ENCODE measurements around the gene IQCH. TPM values are rescaled to one million over a fixed set of nuclear protein-coding genes. Genes with fewer than 3 reads are reported as not detected.

The IQCH gene
- polyA plus RNA-seq, 1 of the 3 experiments (the other 2 are of a cell fraction): 0.81 TPM

GRCh38 chr15:67549736-67550135 lies 295.1 kb downstream of the IQCH start (continued):
- TF ChIP-seq SIN3A (IDR thresholded peaks at IDR 0.05; ENCODE audit: borderline replicate concordance, low read depth, low read length) (no peak), ZBTB33 (IDR thresholded peaks at IDR 0.05; ENCODE audit: borderline replicate concordance, low read depth) (no peak)

GRCh38 chr15:67550522-67550921 lies 295.9 kb downstream of the IQCH start:
- H3K4me3 ChIP-seq (ENCODE audit: low read depth in 2 of 2, low read length in 1 of 2): no peak overlapping the region
- H3F3A ChIP-seq (replicated peaks; ENCODE audit: insufficient read depth): peaks cover 11% of the 10 kb centered on the region
- H4K20me1 ChIP-seq (ENCODE audit: insufficient read depth): no peaks in the 10 kb centered on the region
- TF ChIP-seq RFX5 (IDR thresholded peaks at IDR 0.05; ENCODE audit: low read length) (no peak), TCF12 (IDR thresholded peaks at IDR 0.05) (no peak), CHD2 (IDR thresholded peaks at IDR 0.05; ENCODE audit: low read length, partially characterized antibody) (no peak), EZH2phosphoT487 (IDR thresholded peaks at IDR 0.05; ENCODE audit: borderline replicate concordance, low read depth) (no peak), ZBTB33 (IDR thresholded peaks at IDR 0.05; ENCODE audit: borderline replicate concordance, low read depth) (no peak), TAF1 (IDR thresholded peaks at IDR 0.05; ENCODE audit: borderline replicate concordance, low read depth, low read length) (no peak), FOXM1 (IDR thresholded peaks at IDR 0.05; ENCODE audit: low read depth) (no peak), REST (IDR thresholded peaks at IDR 0.05; ENCODE audit: low read depth, low read length) (no peak), RAD21 (IDR thresholded peaks at IDR 0.05; ENCODE audit: low read length) (no peak)
- H3K27me3 ChIP-seq (ENCODE audit: insufficient read depth): no peaks in the 10 kb centered on the region
- POLR2A ChIA-PET: no interaction called here
- peaks cover 7% of the 10 kb centered on the region; the same call in 1 of the 2 replicates for H3K79me2 ChIP-seq (ENCODE audit: insufficient read depth)
- no peak overlapping the region for H3K4me2 ChIP-seq
- H2AFZ ChIP-seq (ENCODE audit: low read depth): no peak overlapping the region
- H3K9me3 ChIP-seq: no peaks in the 10 kb centered on the region
- no peak for DNase-seq
- WGBS (ENCODE audit: low lambda C conversion rate): 88% methylated on average over 4 of the region's 4 CpGs
- no peaks in the 10 kb centered on the region for H3K9me2 ChIP-seq
- peaks cover 15 to 30% of the 10 kb centered on the region in 2 experiments; a peak in 3 of 4 replicates for H3K4me1 ChIP-seq (ENCODE audit: control insufficient read depth in 1 of 2, insufficient read depth in 2 of 2, low read depth in 1 of 2, low read length in 1 of 2)
- no peak overlapping the region for H3K9ac ChIP-seq
- CTCF ChIA-PET: no interaction called here
- H3K36me3 ChIP-seq (replicated peaks in 1 of 2; ENCODE audit: control insufficient read depth in 1 of 2, insufficient read depth in 2 of 2, low read length in 1 of 2): peaks cover 17 to 25% of the 10 kb centered on the region in 2 experiments
- H3K27ac ChIP-seq (ENCODE audit: low read depth in 2 of 2, low read length in 1 of 2): peak overlapping the region in 1 of 2 experiments; percentile 64; a peak in 2 of 4 replicates
